Measurements from ENCODE around the gene SWT1.
"Not testable (repeated sequence)": the region's sequence is repeated elsewhere in the genome, so short reads cannot be mapped to it uniquely, and the experiment has no call there.

SWT1 gene

GRCh38 chr1:185200889-185201288 lies 43.9 kb downstream of the SWT1 start:
- no peak for DNase-seq (ENCODE audit: low spot score)
- H3K27ac ChIP-seq (ENCODE audit: poor library complexity, severe bottlenecking) = no peak overlapping the region
- H3K4me1 ChIP-seq (ENCODE audit: insufficient read depth, poor library complexity, severe bottlenecking) = no peaks in the 10 kb centered on the region
- H3K4me3 ChIP-seq (ENCODE audit: severe bottlenecking) = no peak overlapping the region
- no peak for ATAC-seq (ENCODE audit: low read depth)
- no peaks in the 10 kb centered on the region for H3K27me3 ChIP-seq (ENCODE audit: insufficient read depth, poor library complexity, severe bottlenecking)
- TF ChIP-seq CTCF (IDR thresholded peaks at IDR 0.05; ENCODE audit: poor library complexity, severe bottlenecking) = no peak
- H3K9me3 ChIP-seq (ENCODE audit: severe bottlenecking) = no peaks in the 10 kb centered on the region
- H3K36me3 ChIP-seq (ENCODE audit: low read depth) = no peaks in the 10 kb centered on the region

GRCh38 chr1:185207170-185207569 lies 50.2 kb downstream of the SWT1 start:
- peak; percentile 6 for TF ChIP-seq CTCF (IDR thresholded peaks at IDR 0.05; ENCODE audit: poor library complexity, severe bottlenecking)
- Histone ChIP-seq H3K27me3 (ENCODE audit: insufficient read depth, poor library complexity, severe bottlenecking) (no peaks in the 10 kb centered on the region), H3K4me1 (ENCODE audit: insufficient read depth, poor library complexity, severe bottlenecking) (peaks cover 9% of the 10 kb centered on the region), H3K4me3 (ENCODE audit: severe bottlenecking) (no peak overlapping the region), H3K36me3 (ENCODE audit: low read depth) (no peaks in the 10 kb centered on the region), H3K27ac (ENCODE audit: poor library complexity, severe bottlenecking) (no peak overlapping the region), H3K9me3 (ENCODE audit: severe bottlenecking) (peaks cover 2% of the 10 kb centered on the region)
- DNase-seq (ENCODE audit: low spot score) (no peak), ATAC-seq (ENCODE audit: low read depth) (no peak)

GRCh38 chr1:185207980-185208602 lies 51.1 kb downstream of the SWT1 start:
- Histone ChIP-seq H3K27ac (ENCODE audit: poor library complexity, severe bottlenecking) (no peak overlapping the region), H3K36me3 (ENCODE audit: low read depth) (no peaks in the 10 kb centered on the region), H3K27me3 (ENCODE audit: insufficient read depth, poor library complexity, severe bottlenecking) (no peaks in the 10 kb centered on the region), H3K9me3 (ENCODE audit: severe bottlenecking) (peaks cover 2% of the 10 kb centered on the region), H3K4me3 (ENCODE audit: severe bottlenecking) (no peak overlapping the region), H3K4me1 (ENCODE audit: insufficient read depth, poor library complexity, severe bottlenecking) (peaks cover 9% of the 10 kb centered on the region)
- TF ChIP-seq CTCF (IDR thresholded peaks at IDR 0.05; ENCODE audit: poor library complexity, severe bottlenecking) = no peak
- no peak for DNase-seq (ENCODE audit: low spot score)
- ATAC-seq (ENCODE audit: low read depth) = 0 out of 3 replicates have a peak, but pooled peaks have one; percentile 41

- Histone ChIP-seq H3K36me3 (ENCODE audit: low read depth) (no peaks in the 10 kb centered on the region), H3K9me3 (ENCODE audit: severe bottlenecking) (peaks cover 2% of the 10 kb centered on the region), H3K27ac (ENCODE audit: poor library complexity, severe bottlenecking) (no peak overlapping the region), H3K27me3 (ENCODE audit: insufficient read depth, poor library complexity, severe bottlenecking) (no peaks in the 10 kb centered on the region), H3K4me1 (ENCODE audit: insufficient read depth, poor library complexity, severe bottlenecking) (peaks cover 9% of the 10 kb centered on the region), H3K4me3 (ENCODE audit: severe bottlenecking) (no peak overlapping the region)
- DNase-seq (ENCODE audit: low spot score) (no peak), ATAC-seq (ENCODE audit: low read depth) (no peak)
- TF ChIP-seq CTCF (IDR thresholded peaks at IDR 0.05; ENCODE audit: poor library complexity, severe bottlenecking) = no peak
Measured at GRCh38 chr1:185208626-185209180, 51.7 kb downstream of the SWT1 start.

GRCh38 chr1:185209357-185209756 lies 52.4 kb downstream of the SWT1 start:
- H3K36me3 ChIP-seq (ENCODE audit: low read depth); H3K27ac ChIP-seq (ENCODE audit: poor library complexity, severe bottlenecking); H3K4me3 ChIP-seq (ENCODE audit: severe bottlenecking); H3K27me3 ChIP-seq (ENCODE audit: insufficient read depth, poor library complexity, severe bottlenecking); H3K9me3 ChIP-seq (ENCODE audit: severe bottlenecking); H3K4me1 ChIP-seq (ENCODE audit: insufficient read depth, poor library complexity, severe bottlenecking); ATAC-seq (ENCODE audit: low read depth); DNase-seq (ENCODE audit: low spot score): not testable (repeated sequence)
